Natural killer cell (primary cell): ENCODE results near the gene MPC2. TPM values are rescaled to one million over a fixed set of nuclear protein-coding genes. Genes with fewer than 3 reads are reported as not detected.

ENCODE experiments used
- ATAC-seq, 3 donors: fragments of 150-1000 bp in 2 of 3; fragments of 200-7000 bp in 1 of 3; cut with Tn5 transposase; 1 replicate in 1 of 3; 2 replicates in 2 of 3; pipeline ENCODE4 v1.10.0; 2021; ENCODE audit warnings: mild to moderate bottlenecking in 2 of 3, moderate library complexity in 2 of 3
- DNase-seq, 2 donors: peaks; one replicate each; pipeline versions ENCODE4 v3.0.0 to v3.0.0-alpha.2; 2013 to 2021; ENCODE audit warnings: mixed read lengths in 1 of 2
- H3K27ac ChIP-seq: one replicate; pipeline ENCODE4 v1.5.1; 2013; ENCODE audit warnings: mild to moderate bottlenecking, low read length
- H3K27me3 ChIP-seq: one replicate; pipeline ENCODE4 v1.6.1; 2013; ENCODE audit warnings: low read length; ENCODE audit not compliant: control insufficient read depth, insufficient read depth
- H3K36me3 ChIP-seq: one replicate; pipeline ENCODE4 v1.6.1; 2013; ENCODE audit warnings: low read length; ENCODE audit not compliant: control insufficient read depth, insufficient read depth
- H3K4me1 ChIP-seq: one replicate; pipeline ENCODE4 v1.6.1; 2013; ENCODE audit warnings: low read length; ENCODE audit not compliant: control insufficient read depth, insufficient read depth
- H3K4me3 ChIP-seq: one replicate; pipeline ENCODE4 v1.5.1; 2013; ENCODE audit warnings: low read length
- H3K9me3 ChIP-seq: one replicate; pipeline ENCODE4 v1.6.1; 2013; ENCODE audit warnings: low read length; ENCODE audit not compliant: control insufficient read depth, insufficient read depth
- H3K27ac Mint-ChIP-seq, 2 donors: one replicate each; pipeline ENCODE4 v1.8.0; 2022; ENCODE audit warnings: mild to moderate bottlenecking in 2 of 2, mixed read lengths in 2 of 2, moderate library complexity in 1 of 2
- H3K27me3 Mint-ChIP-seq, 2 donors: one replicate each; pipeline ENCODE4 v1.8.0; 2022; ENCODE audit warnings: low read depth in 2 of 2, mixed read lengths in 2 of 2
- H3K36me3 Mint-ChIP-seq: one replicate; pipeline ENCODE4 v1.8.0; 2022; ENCODE audit warnings: mixed read lengths
- H3K4me1 Mint-ChIP-seq, 2 donors: one replicate each; pipeline ENCODE4 v1.8.0; 2022; ENCODE audit warnings: mixed read lengths in 2 of 2
- H3K4me3 Mint-ChIP-seq: one replicate; pipeline ENCODE4 v1.8.0; 2022; ENCODE audit warnings: mild to moderate bottlenecking, moderate library complexity, mixed read lengths
- H3K9me3 Mint-ChIP-seq, 2 donors: one replicate each; pipeline ENCODE4 v1.8.0; 2022; ENCODE audit warnings: mixed read lengths in 2 of 2
- CTCF ChIP-seq: fragments of 200-600 bp; IDR thresholded peaks from one replicate; pipeline ENCODE4 v1.8.0; 2022; ENCODE audit warnings: antibody characterized with exemption
- WGBS: methylation state at CpG from one replicate; pipeline ENCODE4 v1.1.7; 2013; ENCODE audit warnings: missing lambda C conversion rate; ENCODE audit not compliant: insufficient coverage; 5-methylcytosine and 5-hydroxymethylcytosine counted together
- intact Hi-C: fragments of 100-400 bp; cut with micrococcal nuclease; formaldehyde crosslinking; loops from one replicate; pipeline ENCODE4 v1.14.2; 2022
- total RNA-seq, 4 donors: library from RNA; stranded (reverse); fragments of 120-200 nt in 1 of 4; gene quantifications; one replicate each; pipeline versions ENCODE4 v1.2.3 to v1.2.4, GENCODE V29; 2013 to 2022

MPC2 gene
- total RNA-seq, 3 donors from 2014 or later (not counting 1 experiment from before 2014, with no cell fraction given) = 33.1 to 47.4 (median 34.9) TPM

- Histone ChIP-seq H3K27ac (no peak overlapping the region), H3K36me3 (peaks cover 2% of the 10 kb centered on the region), H3K4me3 (no peak overlapping the region), H3K27me3 (no peaks in the 10 kb centered on the region), H3K9me3 (no peaks in the 10 kb centered on the region), H3K4me1 (no peaks in the 10 kb centered on the region)
- no peak for DNase-seq
- H3K27ac Mint-ChIP-seq = no peak overlapping the region
- TF ChIP-seq CTCF = no peak
- intact Hi-C loops = no loop called here
- H3K9me3 Mint-ChIP-seq = no peaks in the 10 kb centered on the region
- H3K4me3 Mint-ChIP-seq = no peak overlapping the region
- no peaks in the 10 kb centered on the region for H3K36me3 Mint-ChIP-seq
- no peak for ATAC-seq
- WGBS = 99% methylated on average over 3 of the region's 4 CpGs
- no peaks in the 10 kb centered on the region for H3K27me3 Mint-ChIP-seq
- H3K4me1 Mint-ChIP-seq = peaks cover 0 to 4% of the 10 kb centered on the region in 2 donors
Measured at GRCh38 chr1:167927046-167927754, 9.7 kb downstream of the MPC2 start.

DNA sequence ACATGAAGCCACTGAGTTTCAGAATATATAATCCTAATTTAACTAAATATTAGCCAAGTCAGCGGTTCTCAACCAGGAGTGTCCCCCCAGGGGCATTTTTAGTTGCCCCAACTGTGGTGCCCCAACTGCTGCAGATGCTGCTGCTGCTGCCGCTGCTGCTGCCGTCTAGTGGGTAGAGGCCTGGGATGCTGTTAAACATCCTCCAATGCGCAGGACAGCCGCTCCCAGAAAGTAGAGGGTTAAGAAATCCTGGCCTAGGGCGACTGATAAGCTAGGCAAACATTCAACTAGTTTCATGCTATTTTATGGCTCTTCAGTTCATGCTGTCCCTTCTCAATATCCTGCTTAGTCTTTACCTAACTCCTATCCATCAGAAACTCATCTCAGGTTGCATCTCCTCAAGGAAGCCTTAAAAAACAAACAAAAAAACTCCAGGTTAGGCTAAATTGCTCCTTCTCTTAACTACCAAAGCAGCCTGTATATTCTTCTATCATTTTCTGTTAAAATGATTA, 10.3 kb downstream of the MPC2 start:
- peaks cover 2% of the 10 kb centered on the region for H3K36me3 ChIP-seq
- no peak overlapping the region for H3K4me3 ChIP-seq
- H3K27ac ChIP-seq = no peak overlapping the region
- no peaks in the 10 kb centered on the region for H3K27me3 ChIP-seq
- Mint-ChIP-seq H3K4me3 (no peak overlapping the region), H3K27ac (no peak overlapping the region), H3K9me3 (no peaks in the 10 kb centered on the region), H3K36me3 (no peaks in the 10 kb centered on the region), H3K27me3 (no peaks in the 10 kb centered on the region), H3K4me1 (peaks cover 0 to 4% of the 10 kb centered on the region in 2 donors)
- intact Hi-C loops = no loop called here
- ATAC-seq = no peak
- 97% methylated on average over 6 of the region's 6 CpGs for WGBS
- H3K4me1 ChIP-seq = no peaks in the 10 kb centered on the region
- TF ChIP-seq CTCF = no peak
- no peak for DNase-seq
- no peaks in the 10 kb centered on the region for H3K9me3 ChIP-seq

GRCh38 chr1:167924543-167925231, 12.2 kb downstream of the MPC2 start:
- DNase-seq = no peak

More at GRCh38 chr1:167924543-167925231, 12.2 kb downstream of the MPC2 start:
- intact Hi-C loops = no loop called here
- Histone ChIP-seq H3K36me3 (peaks cover 2% of the 10 kb centered on the region), H3K4me1 (no peaks in the 10 kb centered on the region), H3K27ac (no peak overlapping the region), H3K4me3 (no peak overlapping the region), H3K27me3 (no peaks in the 10 kb centered on the region), H3K9me3 (no peaks in the 10 kb centered on the region)
- Mint-ChIP-seq H3K36me3 (no peaks in the 10 kb centered on the region), H3K9me3 (no peaks in the 10 kb centered on the region), H3K4me1 (peaks cover 0 to 4% of the 10 kb centered on the region in 2 donors), H3K27me3 (no peaks in the 10 kb centered on the region), H3K27ac (no peak overlapping the region), H3K4me3 (no peak overlapping the region)
- TF ChIP-seq CTCF = no peak
- WGBS = 90% methylated on average over 2 of the region's 2 CpGs
- ATAC-seq = no peak
